RWPE2 (cell line): ENCODE data around the gene XRCC5.

ENCODE experiments used
- ATAC-seq: fragments of 200-7000 bp; cut with Tn5 transposase; 3 replicates; pipeline ENCODE4 v1.9.1; 2021; ENCODE audit warnings: low read depth
- DNase-seq: peaks from one replicate; pipeline ENCODE4 v3.0.0-alpha.2; 2020; ENCODE audit warnings: low spot score
- H3K27ac ChIP-seq: fragments of 450-650 bp; 2 replicates; pipeline ENCODE4 v1.5.1; 2017; ENCODE audit warnings: mild to moderate bottlenecking; ENCODE audit not compliant: poor library complexity, severe bottlenecking
- H3K27me3 ChIP-seq: fragments of 250-450 bp; sonication (Bioruptor Pico); 2 replicates; pipeline ENCODE4 v1.5.1; 2021; ENCODE audit warnings: mild to moderate bottlenecking, moderate library complexity; ENCODE audit not compliant: insufficient read depth, poor library complexity, severe bottlenecking
- H3K36me3 ChIP-seq: fragments of 250-450 bp; sonication (Bioruptor Pico); 2 replicates; pipeline ENCODE4 v1.5.1; 2020; ENCODE audit warnings: low read depth, mild to moderate bottlenecking, moderate library complexity
- H3K4me1 ChIP-seq: fragments of 250-450 bp; sonication (Bioruptor Pico); 2 replicates; pipeline ENCODE4 v1.5.1; 2021; ENCODE audit warnings: mild to moderate bottlenecking, moderate library complexity; ENCODE audit not compliant: insufficient read depth, poor library complexity, severe bottlenecking
- H3K4me3 ChIP-seq: fragments of 250-450 bp; sonication (Bioruptor Pico); 2 replicates; pipeline ENCODE4 v1.5.1; 2021; ENCODE audit warnings: mild to moderate bottlenecking, moderate library complexity; ENCODE audit not compliant: severe bottlenecking
- H3K9me3 ChIP-seq: fragments of 250-450 bp; sonication (Bioruptor Pico); 2 replicates; pipeline ENCODE4 v1.5.1; 2021; ENCODE audit warnings: mild to moderate bottlenecking, moderate library complexity; ENCODE audit not compliant: severe bottlenecking
- CTCF ChIP-seq: fragments of 450-650 bp; IDR thresholded peaks from one replicate; pipeline ENCODE4 v1.5.1; 2017; ENCODE audit warnings: mild to moderate bottlenecking, moderate library complexity; ENCODE audit not compliant: poor library complexity, severe bottlenecking

XRCC5 gene

DNA sequence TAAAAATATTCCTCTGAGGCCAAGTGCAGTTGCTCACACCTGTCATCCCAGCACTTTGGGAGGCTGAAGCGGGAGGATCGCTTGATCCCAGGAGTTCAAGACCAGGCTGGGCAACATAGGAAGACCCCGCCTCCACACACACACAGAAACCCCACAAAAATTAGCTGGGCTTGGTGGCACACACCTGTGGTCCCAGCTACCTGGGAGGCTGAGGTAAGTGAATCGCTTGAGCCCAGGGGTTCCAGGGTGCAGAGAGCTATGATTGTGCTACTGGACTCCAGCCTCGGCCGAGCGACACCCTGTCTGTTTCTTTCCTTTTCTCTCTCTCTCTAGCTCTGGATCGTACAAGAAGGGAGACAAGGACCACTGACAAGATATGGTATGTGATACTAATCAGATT is 1.8 kb upstream of the XRCC5 start:
- Histone ChIP-seq H3K4me1 (peaks cover 13% of the 10 kb centered on the region), H3K9me3 (no peaks in the 10 kb centered on the region), H3K36me3 (peaks cover 26% of the 10 kb centered on the region), H3K27me3 (no peaks in the 10 kb centered on the region), H3K27ac (no peak overlapping the region), H3K4me3 (no peak overlapping the region)
- ATAC-seq (no peak), DNase-seq (no peak)
- TF ChIP-seq CTCF: no peak

- peaks cover 30% of the 10 kb centered on the region for H3K36me3 ChIP-seq
- no peak overlapping the region for H3K27ac ChIP-seq
- DNase-seq: no peak
- H3K4me1 ChIP-seq: peaks cover 13% of the 10 kb centered on the region
- H3K27me3 ChIP-seq: no peaks in the 10 kb centered on the region
- TF ChIP-seq CTCF: no peak
- H3K9me3 ChIP-seq: no peaks in the 10 kb centered on the region
- ATAC-seq: no peak
- H3K4me3 ChIP-seq: no peak overlapping the region
These were observed 1.4 kb upstream of the XRCC5 start for GRCh38 chr2:216107760-216108159.

- ATAC-seq (no peak), DNase-seq (no peak)
- Histone ChIP-seq H3K27ac (peak overlapping the region; percentile 68), H3K36me3 (peaks cover 37% of the 10 kb centered on the region), H3K27me3 (no peaks in the 10 kb centered on the region), H3K4me3 (peak overlapping the region; percentile 88), H3K9me3 (no peaks in the 10 kb centered on the region), H3K4me1 (peaks cover 13% of the 10 kb centered on the region)
- no peak for TF ChIP-seq CTCF
These were observed 710 bp upstream of the XRCC5 start for GRCh38 chr2:216108310-216108966.

DNA sequence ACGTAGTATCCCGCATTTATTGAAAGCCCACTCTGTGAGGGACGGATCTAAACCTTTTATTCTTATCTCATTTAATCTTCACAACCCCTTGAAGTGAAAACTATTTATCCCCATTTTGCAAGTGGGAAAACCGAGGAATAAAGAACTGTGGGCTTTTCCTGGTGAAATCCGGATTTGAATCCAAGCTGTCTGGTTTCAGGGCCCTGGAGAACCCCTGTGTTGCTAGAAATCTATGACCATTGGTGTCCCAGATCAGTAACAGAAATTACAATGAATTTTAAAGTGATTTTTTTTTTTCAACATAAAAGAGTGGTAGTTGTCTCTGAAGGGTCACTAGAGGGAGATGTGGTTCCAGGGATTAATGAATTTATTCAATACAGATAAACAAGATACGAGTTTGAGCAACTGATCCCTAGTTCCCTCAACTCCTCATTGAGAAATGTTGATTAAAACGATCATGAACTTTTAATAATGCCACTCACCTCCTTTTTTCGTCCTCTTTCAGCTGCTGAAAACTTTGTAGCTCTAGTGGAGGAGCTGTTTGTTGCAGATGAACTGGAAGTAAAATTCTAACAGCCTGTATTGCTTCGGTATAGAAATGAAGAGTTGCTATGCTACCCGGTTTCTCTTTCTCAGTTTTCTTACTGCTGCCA is 940 bp downstream of the XRCC5 start:
- Histone ChIP-seq H3K4me3 (peak overlapping the region; percentile 88), H3K4me1 (peaks cover 13% of the 10 kb centered on the region), H3K36me3 (peaks cover 51% of the 10 kb centered on the region), H3K9me3 (no peaks in the 10 kb centered on the region), H3K27ac (peak overlapping the region; percentile 68), H3K27me3 (no peaks in the 10 kb centered on the region)
- peak; percentile 76 for TF ChIP-seq CTCF
- ATAC-seq (no peak), DNase-seq (no peak)

- TF ChIP-seq CTCF: no peak
- Histone ChIP-seq H3K9me3 (no peaks in the 10 kb centered on the region), H3K4me1 (peaks cover 13% of the 10 kb centered on the region), H3K27me3 (no peaks in the 10 kb centered on the region), H3K4me3 (peak overlapping the region; percentile 88), H3K27ac (peak overlapping the region; percentile 68), H3K36me3 (peaks cover 56% of the 10 kb centered on the region)
- ATAC-seq: no peak
- no peak for DNase-seq
These were observed 1.5 kb downstream of the XRCC5 start for GRCh38 chr2:216110620-216111019.
